Tibial nerve (tissue), 4 donors: ENCODE data around the gene RARB. TPM values are rescaled to one million over a fixed set of nuclear protein-coding genes. Genes with fewer than 3 reads are reported as not detected.

Source experiments
- DNase-seq, 2 donors: peaks; one replicate each; pipeline ENCODE4 v3.0.0-alpha.2; 2019; ENCODE audit warnings: low spot score in 2 of 2
- H3K27ac ChIP-seq, 4 donors: fragments of 200-600 bp; sonication (generic) in 3 of 4; one replicate each; pipeline ENCODE4 v1.5.1; 2017 to 2019; ENCODE audit warnings: mild to moderate bottlenecking in 1 of 4
- H3K27me3 ChIP-seq, 2 donors: fragments of 200-600 bp; sonication (generic) in 1 of 2; one replicate each; pipeline versions ENCODE4 v1.5.1 to v1.6.0; 2017 to 2019
- H3K36me3 ChIP-seq, 3 donors: fragments of 200-600 bp; sonication (generic); one replicate each; pipeline ENCODE4 v1.5.1; 2018 to 2019
- H3K4me1 ChIP-seq, 4 donors: fragments of 200-600 bp; sonication (generic) in 3 of 4; one replicate each; pipeline ENCODE4 v1.5.1; 2017 to 2019
- H3K4me3 ChIP-seq, 4 donors: fragments of 200-600 bp; sonication (generic) in 3 of 4; one replicate each; pipeline ENCODE4 v1.5.1; 2017 to 2019; ENCODE audit warnings: mild to moderate bottlenecking in 1 of 4, moderate library complexity in 1 of 4
- H3K9me3 ChIP-seq, 4 donors: fragments of 200-600 bp; sonication (generic) in 3 of 4; one replicate each; pipeline ENCODE4 v1.5.1; 2017 to 2019
- CTCF ChIP-seq, 5 experiments: fragments of 200-600 bp in 3 of 5; fragments of 450-650 bp in 2 of 5; sonication (generic) in 3 of 5; IDR thresholded peaks; one replicate each; pipeline ENCODE4 v1.5.1; 2016 to 2019; ENCODE audit warnings: antibody characterized with exemption in 5 of 5, mild to moderate bottlenecking in 3 of 5, moderate library complexity in 2 of 5
- EP300 ChIP-seq, 2 donors: sonication (generic); formaldehyde crosslinking; IDR thresholded peaks; one replicate each; pipeline ENCODE4 v1.6.1; 2017; ENCODE audit warnings: antibody characterized with exemption in 2 of 2, mild to moderate bottlenecking in 1 of 2
- POLR2A ChIP-seq, 2 donors: fragments of 450-650 bp; IDR thresholded peaks; one replicate each; pipeline ENCODE4 v1.6.1; 2017; ENCODE audit warnings: antibody characterized with exemption in 2 of 2, mild to moderate bottlenecking in 2 of 2, moderate library complexity in 2 of 2
- WGBS, 2 donors: methylation state at CpG; one replicate each; pipeline ENCODE4 v1.1.5; 2018; 5-methylcytosine and 5-hydroxymethylcytosine counted together
- total RNA-seq, 4 donors: library from RNA; depleted of rRNA; stranded (reverse); fragments of >200 nt; gene quantifications; one replicate each; pipeline ENCODE4 v1.1.0, GENCODE V29; 2016

The RARB gene
- total RNA-seq, 4 donors from 2014 or later, result 9.3 to 22.6 (median 15.1) TPM

- WGBS, 2 donors, result 14 to 20% methylated on average over 5 of the region's 5 CpGs
- Histone ChIP-seq H3K4me3 (peak overlapping the region; percentile 46 to 70 (median 68)), H3K4me1 (peaks cover 0 to 48% (median 11%) of the 10 kb centered on the region in 4 donors), H3K27ac (peak overlapping the region; percentile 56 to 92 (median 82)), H3K9me3 (no peaks in the 10 kb centered on the region), H3K36me3 (no peaks in the 10 kb centered on the region), H3K27me3 (no peaks in the 10 kb centered on the region)
- no peak for TF ChIP-seq CTCF (IDR thresholded peaks at IDR 0.05)
- TF ChIP-seq POLR2A (IDR thresholded peaks at IDR 0.05), result no peak
- TF ChIP-seq EP300 (IDR thresholded peaks at IDR 0.05), result no peak
- DNase-seq, result no peak
These were observed 2.3 kb downstream of the RARB start for GRCh38 chr3:25430287-25430934.

- no peaks in the 10 kb centered on the region for H3K27me3 ChIP-seq
- 22 to 25% methylated on average over 6 of the region's 6 CpGs for WGBS, 2 donors
- DNase-seq, result no peak
- no peak for TF ChIP-seq POLR2A (IDR thresholded peaks at IDR 0.05)
- H3K27ac ChIP-seq, result peak overlapping the region; percentile 44 to 92 (median 70)
- H3K4me1 ChIP-seq, result peaks cover 0 to 48% (median 11%) of the 10 kb centered on the region in 4 donors
- H3K36me3 ChIP-seq, result no peaks in the 10 kb centered on the region
- peak overlapping the region; percentile 46 to 70 (median 68) for H3K4me3 ChIP-seq
- no peaks in the 10 kb centered on the region for H3K9me3 ChIP-seq
These were observed 3.1 kb downstream of the RARB start for GRCh38 chr3:25430935-25431770.

DNA sequence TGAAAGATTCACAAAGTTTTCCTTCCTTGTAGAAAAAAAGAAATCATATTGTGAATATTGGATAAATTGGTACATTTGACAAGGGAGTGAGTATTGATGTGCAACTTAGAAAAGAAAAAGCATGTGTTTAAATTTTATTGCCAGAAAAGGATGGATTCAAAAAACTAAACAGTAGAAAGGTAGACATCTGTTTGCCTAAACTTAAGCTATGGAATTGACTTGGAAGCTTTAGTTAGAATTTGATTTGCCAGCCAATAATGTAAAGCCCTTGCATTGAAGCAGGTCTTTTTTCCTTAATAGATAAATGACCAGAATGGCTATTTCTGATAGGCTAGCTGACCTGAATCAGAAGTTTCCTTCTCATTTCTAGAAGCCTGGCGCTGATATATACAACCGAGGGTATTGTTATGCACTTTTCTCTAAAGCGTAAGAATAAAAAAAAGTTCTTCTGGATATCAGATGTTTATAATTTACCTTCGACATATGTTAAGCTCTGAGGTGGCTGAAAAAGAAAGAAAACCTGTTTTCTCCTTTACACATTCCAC, 4.2 kb downstream of the RARB start:
- Histone ChIP-seq H3K4me1 (peaks cover 0 to 37% (median 4%) of the 10 kb centered on the region in 4 donors), H3K36me3 (no peaks in the 10 kb centered on the region), H3K9me3 (no peaks in the 10 kb centered on the region), H3K4me3 (peak overlapping the region; percentile 2 to 70 (median 7)), H3K27ac (peak overlapping the region; percentile 44 to 92 (median 70)), H3K27me3 (no peaks in the 10 kb centered on the region)
- no peak for TF ChIP-seq POLR2A (IDR thresholded peaks at IDR 0.05)
- TF ChIP-seq CTCF (IDR thresholded peaks at IDR 0.05), result no peak
- TF ChIP-seq EP300 (IDR thresholded peaks at IDR 0.05), result no peak
- DNase-seq, result no peak
- WGBS, 2 donors, result 36 to 39% methylated on average over 4 of the region's 4 CpGs

DNA sequence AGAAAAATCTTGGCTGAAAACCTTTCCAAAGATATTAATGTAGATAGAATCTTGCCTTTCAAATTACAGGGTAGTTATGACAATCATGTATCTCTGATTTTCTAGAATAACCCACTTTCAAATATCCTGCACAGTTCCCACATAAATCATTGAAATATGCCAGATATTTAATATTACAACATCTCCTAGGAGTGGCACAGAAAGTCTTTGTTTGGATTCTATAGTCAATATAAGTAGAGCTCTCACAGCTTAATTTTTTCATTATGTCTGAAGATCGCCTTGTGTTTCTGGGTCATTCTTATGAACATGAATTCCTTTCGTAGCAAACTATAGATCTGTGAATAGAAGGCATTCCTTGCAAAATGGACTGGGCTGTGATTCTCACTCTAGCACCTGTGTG, 5.0 kb downstream of the RARB start:
- H3K9me3 ChIP-seq, result no peaks in the 10 kb centered on the region
- no peak overlapping the region for H3K4me3 ChIP-seq
- H3K36me3 ChIP-seq, result no peaks in the 10 kb centered on the region
- H3K27me3 ChIP-seq, result no peaks in the 10 kb centered on the region
- H3K27ac ChIP-seq, result peak overlapping the region in 2 of 4 donors; percentile 85 to 92
- no peak for DNase-seq
- WGBS, 2 donors, result 38 to 47% methylated on average over 2 of the region's 2 CpGs
- TF ChIP-seq POLR2A (IDR thresholded peaks at IDR 0.05) (no peak), CTCF (IDR thresholded peaks at IDR 0.05) (no peak), EP300 (IDR thresholded peaks at IDR 0.05) (no peak)
- H3K4me1 ChIP-seq, result peaks cover 0 to 36% (median 0%) of the 10 kb centered on the region in 4 donors

GRCh38 chr3:25433868-25434267, 5.8 kb downstream of the RARB start:
- TF ChIP-seq EP300 (IDR thresholded peaks at IDR 0.05), result no peak
- TF ChIP-seq POLR2A (IDR thresholded peaks at IDR 0.05), result no peak
- no peak for TF ChIP-seq CTCF (IDR thresholded peaks at IDR 0.05)
- peak overlapping the region in 2 of 4 donors; percentile 85 to 92 for H3K27ac ChIP-seq
- H3K4me3 ChIP-seq, result peak overlapping the region in 1 of 4 donors; percentile 1
- no peaks in the 10 kb centered on the region for H3K27me3 ChIP-seq
- 39 to 46% methylated on average over 5 of the region's 5 CpGs for WGBS, 2 donors
- peaks cover 0 to 43% (median 0%) of the 10 kb centered on the region in 4 donors for H3K4me1 ChIP-seq
- no peak for DNase-seq
- no peaks in the 10 kb centered on the region for H3K36me3 ChIP-seq
- no peaks in the 10 kb centered on the region for H3K9me3 ChIP-seq
